ENCODE data around the gene TOP1. TPM values are rescaled to one million over a fixed set of nuclear protein-coding genes. Genes with fewer than 3 reads are reported as not detected.

Gene TOP1
- total RNA-seq, 1 donor from 2014 or later = 58.9 TPM

GRCh38 chr20:41101660-41102059 lies 73.0 kb downstream of the TOP1 start:
- H3K9me3 ChIP-seq (ENCODE audit: low read depth) = no peaks in the 10 kb centered on the region
- Mint-ChIP-seq H3K27me3 (ENCODE audit: insufficient read depth, low read depth) (no peaks in the 10 kb centered on the region), H3K9me3 (no peaks in the 10 kb centered on the region), H3K27ac (no peak overlapping the region), H3K36me3 (peaks cover 29% of the 10 kb centered on the region), H3K4me1 (no peaks in the 10 kb centered on the region), H3K4me3 (no peak overlapping the region)
- peaks cover 54% of the 10 kb centered on the region for H3K36me3 ChIP-seq
- peaks cover 18% of the 10 kb centered on the region for H3F3A ChIP-seq (ENCODE audit: low read depth)
- H3K79me2 ChIP-seq (ENCODE audit: low read depth) = no peaks in the 10 kb centered on the region
- H3K4me2 ChIP-seq = no peak overlapping the region
- no peak overlapping the region for H3K4me3 ChIP-seq
- H4K20me1 ChIP-seq (ENCODE audit: low read depth) = no peaks in the 10 kb centered on the region
- DNase-seq (ENCODE audit: low spot score) = no peak
- no peak overlapping the region for H3K27ac ChIP-seq
- H3K27me3 ChIP-seq = no peaks in the 10 kb centered on the region
- H3K9ac ChIP-seq = no peak overlapping the region
- no peaks in the 10 kb centered on the region for H3K4me1 ChIP-seq
- TF ChIP-seq EZH2 (IDR thresholded peaks at IDR 0.05) (no peak), EZH2phosphoT487 (IDR thresholded peaks at IDR 0.05) (no peak), CTCF (IDR thresholded peaks at IDR 0.05) (no peak)
- no peak overlapping the region for H2AFZ ChIP-seq (replicated peaks)

GRCh38 chr20:41108531-41108930 lies 79.9 kb downstream of the TOP1 start:
- H2AFZ ChIP-seq (replicated peaks) = no peak overlapping the region
- Mint-ChIP-seq H3K9me3 (no peaks in the 10 kb centered on the region), H3K36me3 (peaks cover 41% of the 10 kb centered on the region), H3K27ac (no peak overlapping the region), H3K27me3 (ENCODE audit: insufficient read depth, low read depth) (peaks cover 2% of the 10 kb centered on the region), H3K4me1 (peaks cover 9% of the 10 kb centered on the region), H3K4me3 (no peak overlapping the region)
- DNase-seq (ENCODE audit: low spot score) = no peak
- peaks cover 5% of the 10 kb centered on the region for H3F3A ChIP-seq (ENCODE audit: low read depth)
- no peak for TF ChIP-seq CTCF (IDR thresholded peaks at IDR 0.05)
- no peak for TF ChIP-seq EZH2phosphoT487 (IDR thresholded peaks at IDR 0.05)
- TF ChIP-seq EZH2 (IDR thresholded peaks at IDR 0.05) = no peak
- H4K20me1 ChIP-seq (ENCODE audit: low read depth) = no peaks in the 10 kb centered on the region
- no peaks in the 10 kb centered on the region for H3K27me3 ChIP-seq
- no peak overlapping the region for H3K27ac ChIP-seq
- H3K79me2 ChIP-seq (ENCODE audit: low read depth) = peaks cover 2% of the 10 kb centered on the region
- peaks cover 30% of the 10 kb centered on the region for H3K36me3 ChIP-seq
- no peaks in the 10 kb centered on the region for H3K9me3 ChIP-seq (ENCODE audit: low read depth)
- no peak overlapping the region for H3K4me3 ChIP-seq
- no peak overlapping the region for H3K9ac ChIP-seq
- H3K4me2 ChIP-seq = no peak overlapping the region
- H3K4me1 ChIP-seq = no peaks in the 10 kb centered on the region

- Histone ChIP-seq H2AFZ (replicated peaks) (no peak overlapping the region), H3K27ac (no peak overlapping the region), H3K27me3 (no peaks in the 10 kb centered on the region), H3K4me2 (no peak overlapping the region), H3K79me2 (ENCODE audit: low read depth) (peaks cover 2% of the 10 kb centered on the region), H3K4me3 (no peak overlapping the region), H3K9me3 (ENCODE audit: low read depth) (no peaks in the 10 kb centered on the region), H3K4me1 (no peaks in the 10 kb centered on the region), H3K9ac (no peak overlapping the region), H3F3A (ENCODE audit: low read depth) (no peaks in the 10 kb centered on the region), H4K20me1 (ENCODE audit: low read depth) (no peaks in the 10 kb centered on the region), H3K36me3 (peaks cover 33% of the 10 kb centered on the region)
- Mint-ChIP-seq H3K36me3 (peaks cover 46% of the 10 kb centered on the region), H3K4me1 (peaks cover 9% of the 10 kb centered on the region), H3K27me3 (ENCODE audit: insufficient read depth, low read depth) (peaks cover 2% of the 10 kb centered on the region), H3K9me3 (no peaks in the 10 kb centered on the region), H3K4me3 (no peak overlapping the region), H3K27ac (no peak overlapping the region)
- TF ChIP-seq EZH2 (IDR thresholded peaks at IDR 0.05) (no peak), EZH2phosphoT487 (IDR thresholded peaks at IDR 0.05) (no peak), CTCF (IDR thresholded peaks at IDR 0.05) (no peak)
- no peak for DNase-seq (ENCODE audit: low spot score)
These were observed 81.4 kb downstream of the TOP1 start for GRCh38 chr20:41110012-41110411.

Data from neural progenitor cell (in vitro differentiated cells).